Measurements from ENCODE around the gene NDUFA8.

Gene NDUFA8

GRCh38 chr9:122127396-122127798, 32.2 kb downstream of the NDUFA8 start:
- Histone ChIP-seq H3K18ac (ENCODE audit: low read length) (no peak overlapping the region), H2AK5ac (ENCODE audit: low read length) (no peak overlapping the region), H2BK120ac (ENCODE audit: insufficient read depth, low read length, poor library complexity) (no peak overlapping the region), H3K9ac (ENCODE audit: low read length) (no peak overlapping the region), H4K91ac (ENCODE audit: low read depth, low read length) (no peak overlapping the region), H2AFZ (ENCODE audit: insufficient read depth, low read length, poor library complexity) (no peak overlapping the region), H3K4me2 (ENCODE audit: low read length) (no peak overlapping the region), H3K36me3 (ENCODE audit: control insufficient read depth in 1 of 2, insufficient read depth in 2 of 2, low read length in 2 of 2) (no peaks in the 10 kb centered on the region), H2BK12ac (ENCODE audit: low read length) (no peak overlapping the region), H3K4ac (ENCODE audit: low read depth, low read length) (no peak overlapping the region), H3K9me3 (ENCODE audit: insufficient read depth, low read depth, low read length) (peaks cover 1% of the 10 kb centered on the region), H3K4me3 (ENCODE audit: low read depth, low read length) (no peak overlapping the region), H3K4me1 (ENCODE audit: control insufficient read depth in 1 of 2, insufficient read depth in 2 of 2, low read length in 2 of 2) (peaks cover 25 to 41% of the 10 kb centered on the region in 2 experiments), H3K79me1 (ENCODE audit: low read length) (no peaks in the 10 kb centered on the region), H4K12ac (ENCODE audit: low read depth, low read length) (no peak overlapping the region), H4K8ac (ENCODE audit: low read depth, low read length) (no peak overlapping the region), H3K14ac (ENCODE audit: low read length) (no peak overlapping the region), H3K23ac (ENCODE audit: low read length) (no peak overlapping the region), H2BK5ac (ENCODE audit: low read depth, low read length, poor library complexity) (no peak overlapping the region), H3K27me3 (ENCODE audit: insufficient read depth, low read length) (peaks cover 2% of the 10 kb centered on the region), H3K27ac (ENCODE audit: low read depth, low read length) (no peak overlapping the region), H3K79me2 (ENCODE audit: control insufficient read depth, insufficient read depth, low read length, poor library complexity) (no peaks in the 10 kb centered on the region)
- no CpG with 5 or more reads among the region's 10 CpGs for whole genome bisulfite sequencing (ENCODE audit: extremely low coverage, insufficient coverage, insufficient read length)
- DNase-seq = no peak

- Histone ChIP-seq H3K9me3 (ENCODE audit: insufficient read depth, low read depth, low read length) (peaks cover 1% of the 10 kb centered on the region), H2BK12ac (ENCODE audit: low read length) (no peak overlapping the region), H3K18ac (ENCODE audit: low read length) (no peak overlapping the region), H3K4me2 (ENCODE audit: low read length) (peak overlapping the region; percentile 63), H3K14ac (ENCODE audit: low read length) (no peak overlapping the region), H3K27me3 (ENCODE audit: insufficient read depth, low read length) (peaks cover 2% of the 10 kb centered on the region), H3K36me3 (ENCODE audit: control insufficient read depth in 1 of 2, insufficient read depth in 2 of 2, low read length in 2 of 2) (no peaks in the 10 kb centered on the region), H4K91ac (ENCODE audit: low read depth, low read length) (peak overlapping the region; percentile 1), H2BK5ac (ENCODE audit: low read depth, low read length, poor library complexity) (no peak overlapping the region), H3K4me1 (ENCODE audit: control insufficient read depth in 1 of 2, insufficient read depth in 2 of 2, low read length in 2 of 2) (peaks cover 22 to 38% of the 10 kb centered on the region in 2 experiments), H3K4me3 (ENCODE audit: low read depth, low read length) (peak overlapping the region; percentile 0), H3K79me1 (ENCODE audit: low read length) (no peaks in the 10 kb centered on the region), H3K4ac (ENCODE audit: low read depth, low read length) (no peak overlapping the region), H3K79me2 (ENCODE audit: control insufficient read depth, insufficient read depth, low read length, poor library complexity) (no peaks in the 10 kb centered on the region), H2BK120ac (ENCODE audit: insufficient read depth, low read length, poor library complexity) (no peak overlapping the region), H3K23ac (ENCODE audit: low read length) (no peak overlapping the region), H4K8ac (ENCODE audit: low read depth, low read length) (no peak overlapping the region), H2AFZ (ENCODE audit: insufficient read depth, low read length, poor library complexity) (peak overlapping the region; percentile 11), H3K9ac (ENCODE audit: low read length) (no peak overlapping the region), H3K27ac (ENCODE audit: low read depth, low read length) (peak overlapping the region; percentile 37), H4K12ac (ENCODE audit: low read depth, low read length) (no peak overlapping the region), H2AK5ac (ENCODE audit: low read length) (no peak overlapping the region)
- DNase-seq = peak; percentile 30 to 60
- WGBS (ENCODE audit: extremely low coverage, insufficient coverage, insufficient read length) = no CpG with 5 or more reads among the region's 64 CpGs
These were observed 33.0 kb downstream of the NDUFA8 start for GRCh38 chr9:122126331-122127261.

GRCh38 chr9:122125509-122126330, 33.9 kb downstream of the NDUFA8 start:
- H3K23ac ChIP-seq (ENCODE audit: low read length) = no peak overlapping the region
- no peak overlapping the region for H2BK5ac ChIP-seq (ENCODE audit: low read depth, low read length, poor library complexity)
- H3K27me3 ChIP-seq (ENCODE audit: insufficient read depth, low read length) = peaks cover 2% of the 10 kb centered on the region
- peak overlapping the region; percentile 1 for H4K91ac ChIP-seq (ENCODE audit: low read depth, low read length)
- H3K18ac ChIP-seq (ENCODE audit: low read length) = no peak overlapping the region
- WGBS (ENCODE audit: extremely low coverage, insufficient coverage, insufficient read length) = no CpG with 5 or more reads among the region's 21 CpGs
- H3K79me2 ChIP-seq (ENCODE audit: control insufficient read depth, insufficient read depth, low read length, poor library complexity) = no peaks in the 10 kb centered on the region
- no peaks in the 10 kb centered on the region for H3K79me1 ChIP-seq (ENCODE audit: low read length)
- H2AFZ ChIP-seq (ENCODE audit: insufficient read depth, low read length, poor library complexity) = peak overlapping the region; percentile 11
- no peak overlapping the region for H3K9ac ChIP-seq (ENCODE audit: low read length)
- peak overlapping the region; percentile 0 for H3K4me3 ChIP-seq (ENCODE audit: low read depth, low read length)
- H3K36me3 ChIP-seq (ENCODE audit: control insufficient read depth in 1 of 2, insufficient read depth in 2 of 2, low read length in 2 of 2) = no peaks in the 10 kb centered on the region
- H3K4me1 ChIP-seq (ENCODE audit: control insufficient read depth in 1 of 2, insufficient read depth in 2 of 2, low read length in 2 of 2) = peaks cover 17 to 29% of the 10 kb centered on the region in 2 experiments
- no peak overlapping the region for H2BK120ac ChIP-seq (ENCODE audit: insufficient read depth, low read length, poor library complexity)
- no peak overlapping the region for H2AK5ac ChIP-seq (ENCODE audit: low read length)
- H3K9me3 ChIP-seq (ENCODE audit: insufficient read depth, low read depth, low read length) = peaks cover 1% of the 10 kb centered on the region
- H3K14ac ChIP-seq (ENCODE audit: low read length) = no peak overlapping the region
- H3K27ac ChIP-seq (ENCODE audit: low read depth, low read length) = peak overlapping the region; percentile 37
- DNase-seq = peak; percentile 79 to 80
- peak overlapping the region; percentile 5 for H2BK12ac ChIP-seq (ENCODE audit: low read length)
- peak overlapping the region; percentile 63 for H3K4me2 ChIP-seq (ENCODE audit: low read length)
- H4K12ac ChIP-seq (ENCODE audit: low read depth, low read length) = no peak overlapping the region
- H3K4ac ChIP-seq (ENCODE audit: low read depth, low read length) = no peak overlapping the region
- no peak overlapping the region for H4K8ac ChIP-seq (ENCODE audit: low read depth, low read length)

GRCh38 chr9:122125158-122125508, 34.4 kb downstream of the NDUFA8 start:
- Histone ChIP-seq H3K18ac (ENCODE audit: low read length) (no peak overlapping the region), H3K79me1 (ENCODE audit: low read length) (no peaks in the 10 kb centered on the region), H4K8ac (ENCODE audit: low read depth, low read length) (no peak overlapping the region), H3K4me3 (ENCODE audit: low read depth, low read length) (no peak overlapping the region), H3K4me1 (ENCODE audit: control insufficient read depth in 1 of 2, insufficient read depth in 2 of 2, low read length in 2 of 2) (peaks cover 17 to 27% of the 10 kb centered on the region in 2 experiments), H3K4ac (ENCODE audit: low read depth, low read length) (no peak overlapping the region), H3K9ac (ENCODE audit: low read length) (no peak overlapping the region), H2BK120ac (ENCODE audit: insufficient read depth, low read length, poor library complexity) (no peak overlapping the region), H3K4me2 (ENCODE audit: low read length) (peak overlapping the region; percentile 63), H3K23ac (ENCODE audit: low read length) (no peak overlapping the region), H3K27ac (ENCODE audit: low read depth, low read length) (no peak overlapping the region), H2AFZ (ENCODE audit: insufficient read depth, low read length, poor library complexity) (no peak overlapping the region), H3K9me3 (ENCODE audit: insufficient read depth, low read depth, low read length) (peaks cover 1% of the 10 kb centered on the region), H4K12ac (ENCODE audit: low read depth, low read length) (no peak overlapping the region), H3K36me3 (ENCODE audit: control insufficient read depth in 1 of 2, insufficient read depth in 2 of 2, low read length in 2 of 2) (no peaks in the 10 kb centered on the region), H3K14ac (ENCODE audit: low read length) (no peak overlapping the region), H3K27me3 (ENCODE audit: insufficient read depth, low read length) (peaks cover 2% of the 10 kb centered on the region), H4K91ac (ENCODE audit: low read depth, low read length) (no peak overlapping the region), H2BK5ac (ENCODE audit: low read depth, low read length, poor library complexity) (no peak overlapping the region), H2AK5ac (ENCODE audit: low read length) (no peak overlapping the region), H2BK12ac (ENCODE audit: low read length) (peak overlapping the region; percentile 5), H3K79me2 (ENCODE audit: control insufficient read depth, insufficient read depth, low read length, poor library complexity) (no peaks in the 10 kb centered on the region)
- WGBS (ENCODE audit: extremely low coverage, insufficient coverage, insufficient read length) = no CpG with 5 or more reads among the region's 8 CpGs
- DNase-seq = peak; percentile 93 to 95

Measured in trophoblast cell (in vitro differentiated cells and primary cell).